ENCODE data around the gene FRMD8. TPM values are rescaled to one million over a fixed set of nuclear protein-coding genes. Genes with fewer than 3 reads are reported as not detected.
"Not testable (repeated sequence)": the region's sequence is repeated elsewhere in the genome, so short reads cannot be mapped to it uniquely, and the experiment has no call there.

Gene FRMD8
- total and polyA plus RNA-seq, 8 donors: 15.8 to 31.9 (median 20.7) TPM

- H3K27me3 ChIP-seq: no peaks in the 10 kb centered on the region
- no peak overlapping the region for H3K27ac ChIP-seq
- peaks cover 0 to 65% of the 10 kb centered on the region in 2 donors for H3K36me3 ChIP-seq
Observed at GRCh38 chr11:65412271-65413076, 26.0 kb downstream of the FRMD8 start.

GRCh38 chr11:65413077-65413664 is 26.7 kb downstream of the FRMD8 start:
- H3K4me3 ChIP-seq: not testable (repeated sequence)

More at GRCh38 chr11:65412271-65413076, 26.0 kb downstream of the FRMD8 start:
- Histone ChIP-seq H3K4me1 (peaks cover 16 to 21% of the 10 kb centered on the region in 2 donors), H3K4me3 (no peak overlapping the region), H3K9me3 (no peaks in the 10 kb centered on the region)
- DNase-seq (peak in 2 of 4 donors; percentile 19 to 60), ATAC-seq (no peak)
- intact Hi-C loops (cut with DNase I): no loop called here
- TF ChIP-seq, protein P1, sequence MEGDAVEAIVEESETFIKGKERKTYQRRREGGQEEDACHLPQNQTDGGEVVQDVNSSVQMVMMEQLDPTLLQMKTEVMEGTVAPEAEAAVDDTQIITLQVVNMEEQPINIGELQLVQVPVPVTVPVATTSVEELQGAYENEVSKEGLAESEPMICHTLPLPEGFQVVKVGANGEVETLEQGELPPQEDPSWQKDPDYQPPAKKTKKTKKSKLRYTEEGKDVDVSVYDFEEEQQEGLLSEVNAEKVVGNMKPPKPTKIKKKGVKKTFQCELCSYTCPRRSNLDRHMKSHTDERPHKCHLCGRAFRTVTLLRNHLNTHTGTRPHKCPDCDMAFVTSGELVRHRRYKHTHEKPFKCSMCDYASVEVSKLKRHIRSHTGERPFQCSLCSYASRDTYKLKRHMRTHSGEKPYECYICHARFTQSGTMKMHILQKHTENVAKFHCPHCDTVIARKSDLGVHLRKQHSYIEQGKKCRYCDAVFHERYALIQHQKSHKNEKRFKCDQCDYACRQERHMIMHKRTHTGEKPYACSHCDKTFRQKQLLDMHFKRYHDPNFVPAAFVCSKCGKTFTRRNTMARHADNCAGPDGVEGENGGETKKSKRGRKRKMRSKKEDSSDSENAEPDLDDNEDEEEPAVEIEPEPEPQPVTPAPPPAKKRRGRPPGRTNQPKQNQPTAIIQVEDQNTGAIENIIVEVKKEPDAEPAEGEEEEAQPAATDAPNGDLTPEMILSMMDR (IDR thresholded peaks at IDR 0.05): no peak

GRCh38 chr11:65414776-65415498 is 28.5 kb downstream of the FRMD8 start:
- Histone ChIP-seq H3K36me3 (peaks cover 0 to 40% of the 10 kb centered on the region in 2 donors), H3K4me3 (no peak overlapping the region), H3K4me1 (peaks cover 38 to 46% of the 10 kb centered on the region in 2 donors), H3K27ac (no peak overlapping the region), H3K9me3 (no peaks in the 10 kb centered on the region), H3K27me3 (no peaks in the 10 kb centered on the region)
- ATAC-seq (no peak), DNase-seq (peak in 2 of 4 donors; percentile 28 to 34)
- intact Hi-C loops (cut with DNase I): loop anchor here in 1 of 2 donors (5.0 kb wide), 1 partner anchor 92 kb away; no protein-coding TSS in a partner anchor
- TF ChIP-seq, protein P1 (IDR thresholded peaks at IDR 0.05): no peak

More at GRCh38 chr11:65413077-65413664, 26.7 kb downstream of the FRMD8 start:
- intact Hi-C loops (cut with DNase I); H3K27ac ChIP-seq; H3K9me3 ChIP-seq; ATAC-seq; H3K27me3 ChIP-seq: not testable (repeated sequence)
- Histone ChIP-seq H3K4me1 (peaks cover 23 to 28% of the 10 kb centered on the region in 2 donors), H3K36me3 (peaks cover 0 to 58% of the 10 kb centered on the region in 2 donors)
- peak in 2 of 4 donors; percentile 11 to 28 for DNase-seq

GRCh38 chr11:65415499-65416340 is 29.3 kb downstream of the FRMD8 start:
- Histone ChIP-seq H3K4me1 (peaks cover 45 to 54% of the 10 kb centered on the region in 2 donors), H3K36me3 (peaks cover 0 to 34% of the 10 kb centered on the region in 2 donors), H3K27ac (peak overlapping the region in 1 of 2 donors; percentile 100), H3K4me3 (peak overlapping the region in 1 of 2 donors; percentile 80), H3K27me3 (no peaks in the 10 kb centered on the region), H3K9me3 (no peaks in the 10 kb centered on the region)
- TF ChIP-seq, protein P1 (IDR thresholded peaks at IDR 0.05): no peak
- intact Hi-C loops (cut with DNase I): loop anchor here in 1 of 2 donors (5.0 kb wide), 1 partner anchor 92 kb away; no protein-coding TSS in a partner anchor
- DNase-seq (peak in 2 of 4 donors; percentile 32 to 67), ATAC-seq (no peak)
